ENCODE measurements around the gene FMN1. TPM values are rescaled to one million over a fixed set of nuclear protein-coding genes. Genes with fewer than 3 reads are reported as not detected.

FMN1 gene
- total and polyA plus RNA-seq, 2 of the 8 experiments (the other 6 are each of a cell fraction or from before 2014, with no cell fraction given), result 0.27 to 3.7 TPM

DNA sequence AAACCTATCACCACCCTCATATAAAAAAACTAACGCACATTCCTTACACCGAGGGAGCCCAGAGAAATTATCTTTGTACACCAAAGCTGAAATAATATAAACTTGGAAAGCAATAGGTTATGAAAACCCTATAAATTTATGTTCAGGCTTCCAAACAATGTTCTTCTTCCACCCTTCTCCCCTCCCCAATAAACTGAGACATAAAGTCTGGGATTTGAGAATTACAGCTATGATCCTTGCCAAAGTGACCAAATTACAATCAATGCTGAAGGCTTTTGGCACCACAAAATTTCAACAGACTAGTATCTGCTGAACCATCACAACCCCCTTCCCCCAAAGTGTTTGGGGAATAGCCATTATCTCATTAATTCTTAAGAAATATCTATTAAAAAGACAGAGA is 237.8 kb downstream of the FMN1 start:
- Histone ChIP-seq H3K4ac (replicated peaks; ENCODE audit: insufficient read length, low read depth, low read length) (no peak overlapping the region), H4K20me1 (replicated peaks in 1 of 2; ENCODE audit: control insufficient read depth in 1 of 2, insufficient read depth in 2 of 2, low read length in 2 of 2) (no peaks in the 10 kb centered on the region), H3K27me3 (replicated peaks in 1 of 4; ENCODE audit: control insufficient read depth in 3 of 4, extremely low read depth in 1 of 4, insufficient read depth in 3 of 4, low read length in 3 of 4) (no peaks in the 10 kb centered on the region), H3K4me1 (replicated peaks in 1 of 4; ENCODE audit: control insufficient read depth in 3 of 4, insufficient read depth in 4 of 4, low read length in 3 of 4) (peaks cover 6 to 16% (median 13%) of the 10 kb centered on the region in 4 experiments; a peak in 6 of 7 replicates), H2BK15ac (ENCODE audit: low read length) (no peak overlapping the region), H3K4me2 (ENCODE audit: insufficient read depth in 1 of 2, low read depth in 2 of 2, low read length in 2 of 2) (no peak overlapping the region), H3K27ac (ENCODE audit: low read depth, low read length) (no peak overlapping the region), H3K79me2 (ENCODE audit: control insufficient read depth in 1 of 2, insufficient read depth in 2 of 2, low read length in 2 of 2) (no peaks in the 10 kb centered on the region), H2BK5ac (ENCODE audit: low read depth, low read length) (no peak overlapping the region), H2BK12ac (ENCODE audit: low read depth, low read length) (no peak overlapping the region), H2AFZ (ENCODE audit: low read length) (no peak overlapping the region), H3K9ac (replicated peaks in 1 of 4; ENCODE audit: extremely low read depth in 1 of 4, low read depth in 3 of 4, low read length in 3 of 4) (no peak overlapping the region), H2BK120ac (replicated peaks; ENCODE audit: low read depth, low read length) (no peak overlapping the region), H2AK5ac (ENCODE audit: low read depth, low read length) (no peak overlapping the region), H4K5ac (ENCODE audit: insufficient read length, low read depth, low read length) (no peak overlapping the region), H3K56ac (replicated peaks; ENCODE audit: insufficient read length, low read depth, low read length) (no peak overlapping the region), H3K9me3 (ENCODE audit: insufficient read depth in 2 of 2, low read depth in 1 of 2, low read length in 1 of 2) (no peaks in the 10 kb centered on the region), H4K91ac (replicated peaks; ENCODE audit: insufficient read length, low read length) (no peak overlapping the region), H3K79me1 (ENCODE audit: low read depth, low read length) (no peaks in the 10 kb centered on the region), H2BK20ac (ENCODE audit: low read length) (no peak overlapping the region), H3K23me2 (ENCODE audit: low read depth, low read length) (0 out of 2 replicates have a peak, but pooled peaks cover 2% of the 10 kb centered on the region), H4K8ac (ENCODE audit: extremely low read depth, insufficient read depth, low read length) (no peak overlapping the region), H3K36me3 (ENCODE audit: control insufficient read depth in 2 of 4, insufficient read depth in 4 of 4, low read length in 3 of 4) (no peaks in the 10 kb centered on the region), H3K14ac (ENCODE audit: insufficient read length) (no peak overlapping the region), H3K23ac (ENCODE audit: insufficient read length) (no peak overlapping the region), H3K4me3 (ENCODE audit: extremely low read depth in 1 of 4, insufficient read depth in 2 of 4, low read depth in 3 of 4, low read length in 4 of 4) (no peak overlapping the region), H3K18ac (ENCODE audit: extremely low read depth, low read length) (no peak overlapping the region)
- DNase-seq (ENCODE audit: low read depth in 1 of 2, low spot score in 2 of 2), result no peak
- 92% methylated on average over 2 of the region's 2 CpGs; no CpG with 5 or more reads in 1 of the 2 experiments for WGBS, 2 experiments (ENCODE audit: extremely low coverage in 1 of 2, insufficient coverage in 1 of 2, insufficient read length in 1 of 2, insufficient replicate concordance in 2 of 2, low coverage in 1 of 2, low lambda C conversion rate in 2 of 2, missing lambda C conversion rate in 1 of 2)
- POLR2A ChIA-PET (ENCODE audit: partially characterized antibody), result interaction anchor here (0.6 kb wide), 1 partner anchor 99 kb away, joined by 3 read pairs; no protein-coding TSS in a partner anchor
- CTCF ChIA-PET (ENCODE audit: partially characterized antibody), result interaction anchor here (0.6 to 7.3 kb wide), 28 partner anchors 8 to 306 kb away, joined by 3 to 57 read pairs (median 4); no protein-coding TSS in a partner anchor
- no peak for FAIRE-seq
- TF ChIP-seq SIX5 (IDR thresholded peaks at IDR 0.05; ENCODE audit: low read depth, low read length) (no peak), TAF1 (IDR thresholded peaks at IDR 0.05; ENCODE audit: low read depth, low read length) (no peak), SUZ12 (IDR thresholded peaks at IDR 0.05; ENCODE audit: low read length) (no peak), EP300 (IDR thresholded peaks at IDR 0.05; ENCODE audit: borderline replicate concordance in 1 of 2, low read depth in 2 of 2, low read length in 2 of 2) (no peak), SAP30 (IDR thresholded peaks at IDR 0.05; ENCODE audit: insufficient read depth, insufficient replicate concordance, low read length) (no peak), RFX5 (IDR thresholded peaks at IDR 0.05; ENCODE audit: borderline replicate concordance, low read depth, low read length) (no peak), JUN (IDR thresholded peaks at IDR 0.05; ENCODE audit: low read depth, low read length) (no peak), RAD21 (IDR thresholded peaks at IDR 0.05 in 1 of 2, conservative IDR thresholded peaks at IDR 0.05 in 1 of 2; ENCODE audit: low read depth in 2 of 2, low read length in 2 of 2) (no peak)
- TF ChIP-seq, protein P1, sequence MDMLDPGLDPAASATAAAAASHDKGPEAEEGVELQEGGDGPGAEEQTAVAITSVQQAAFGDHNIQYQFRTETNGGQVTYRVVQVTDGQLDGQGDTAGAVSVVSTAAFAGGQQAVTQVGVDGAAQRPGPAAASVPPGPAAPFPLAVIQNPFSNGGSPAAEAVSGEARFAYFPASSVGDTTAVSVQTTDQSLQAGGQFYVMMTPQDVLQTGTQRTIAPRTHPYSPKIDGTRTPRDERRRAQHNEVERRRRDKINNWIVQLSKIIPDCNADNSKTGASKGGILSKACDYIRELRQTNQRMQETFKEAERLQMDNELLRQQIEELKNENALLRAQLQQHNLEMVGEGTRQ (IDR thresholded peaks at IDR 0.05; ENCODE audit: low read length), result no peak
- TF ChIP-seq, protein P2, sequence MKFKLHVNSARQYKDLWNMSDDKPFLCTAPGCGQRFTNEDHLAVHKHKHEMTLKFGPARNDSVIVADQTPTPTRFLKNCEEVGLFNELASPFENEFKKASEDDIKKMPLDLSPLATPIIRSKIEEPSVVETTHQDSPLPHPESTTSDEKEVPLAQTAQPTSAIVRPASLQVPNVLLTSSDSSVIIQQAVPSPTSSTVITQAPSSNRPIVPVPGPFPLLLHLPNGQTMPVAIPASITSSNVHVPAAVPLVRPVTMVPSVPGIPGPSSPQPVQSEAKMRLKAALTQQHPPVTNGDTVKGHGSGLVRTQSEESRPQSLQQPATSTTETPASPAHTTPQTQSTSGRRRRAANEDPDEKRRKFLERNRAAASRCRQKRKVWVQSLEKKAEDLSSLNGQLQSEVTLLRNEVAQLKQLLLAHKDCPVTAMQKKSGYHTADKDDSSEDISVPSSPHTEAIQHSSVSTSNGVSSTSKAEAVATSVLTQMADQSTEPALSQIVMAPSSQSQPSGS (IDR thresholded peaks at IDR 0.05; ENCODE audit: low read length), result no peak
